K562 treated with DMSO at 1 percent for 24 hours (cell line): ENCODE measurements around the gene KAT5. TPM values are rescaled to one million over a fixed set of nuclear protein-coding genes. Genes with fewer than 3 reads are reported as not detected.

ENCODE experiments used
- total RNA-seq: library from RNA; unstranded; fragments of 300-600 nt; gene quantifications from 2 replicates; pipeline ENCODE4 v1.2.3, GENCODE V29; 2022; ENCODE audit warnings: low read depth; ENCODE audit not compliant: insufficient read depth

The KAT5 gene
- total RNA-seq: 50.5 and 58.6 TPM in 2 replicates

DNA sequence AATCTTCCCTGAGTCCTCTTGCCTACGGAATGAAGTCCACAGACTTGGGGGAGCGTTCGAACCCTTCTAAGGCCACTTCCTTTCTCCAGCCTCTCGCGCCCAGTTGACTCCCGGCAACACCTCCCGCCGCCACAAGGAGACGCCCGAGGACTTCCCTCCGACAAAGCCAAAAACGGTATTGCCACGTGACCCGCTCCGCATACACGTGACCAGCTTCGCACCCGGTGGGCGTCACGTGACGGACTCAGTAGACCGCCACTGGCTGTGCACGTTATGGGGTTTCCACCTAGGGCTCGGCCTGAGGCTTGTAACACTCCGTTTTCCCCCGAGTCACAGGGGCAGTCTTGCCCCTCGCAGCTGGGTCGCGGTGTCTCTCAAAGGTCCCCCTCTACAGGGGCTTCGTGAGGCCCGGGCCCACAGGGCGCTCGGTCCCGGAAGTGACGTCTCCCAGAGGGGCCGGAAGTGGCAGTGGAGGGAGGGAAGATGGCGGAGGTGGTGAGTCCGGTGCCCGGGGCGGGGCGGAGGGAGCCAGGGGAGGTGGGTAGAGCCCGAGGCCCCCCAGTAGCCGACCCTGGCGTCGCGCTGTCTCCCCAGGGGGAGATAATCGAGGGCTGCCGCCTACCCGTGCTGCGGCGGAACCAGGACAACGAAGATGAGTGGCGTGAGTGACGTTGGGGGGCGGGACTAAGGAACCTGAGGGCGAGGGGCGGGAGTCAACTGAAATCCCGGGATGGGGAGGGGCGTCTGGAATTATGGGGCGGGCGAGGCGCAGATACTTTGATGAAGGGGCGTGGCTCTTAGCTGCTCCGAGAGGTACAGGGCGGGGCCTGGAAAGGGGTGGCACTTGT, at the start of gene KAT5:
Gene KAT5 (plus strand): TSS at position 468 of the 848 bp plus-strand sequence. CDS start 16 bp downstream, at position 484.

GRCh38 chr11:65662799-65663638, 49.0 kb upstream of the KAT5 start, which contains the start of gene RELA:
RELA (minus strand) TSS chr11:65662916; CDS start chr11:65662832, 84 bp downstream.

GRCh38 chr11:65720211-65720934, 8.3 kb downstream of the KAT5 start, which contains the start of gene RNASEH2C:
RNASEH2C (minus strand) TSS chr11:65720798; CDS start chr11:65720758, 40 bp downstream.

Other genes with a start within 250 kb of the KAT5 start
- gene MALAT1, start 213.2 kb upstream of the KAT5 start, total RNA-seq: 92.6 and 97.2 TPM in 2 replicates
- 135 and 143 TPM in 2 replicates for gene SCYL1, start 187.2 kb upstream of the KAT5 start, total RNA-seq
- gene LTBP3, start 153.9 kb upstream of the KAT5 start, total RNA-seq: 42.3 and 45.8 TPM in 2 replicates
- 65.6 and 76.3 TPM in 2 replicates for gene ZNRD2, start 141.8 kb upstream of the KAT5 start, total RNA-seq
- 140 and 142 TPM in 2 replicates for gene FAM89B, start 139.7 kb upstream of the KAT5 start, total RNA-seq
- 83.0 and 84.8 TPM in 2 replicates for gene EHBP1L1, start 136.2 kb upstream of the KAT5 start, total RNA-seq
- 4.0 and 4.8 TPM in 2 replicates for gene KCNK7, start 116.5 kb upstream of the KAT5 start, total RNA-seq
- gene MAP3K11, start 98.0 kb upstream of the KAT5 start, total RNA-seq: 93.2 and 97.7 TPM in 2 replicates
- gene PCNX3, start 96.5 kb upstream of the KAT5 start, total RNA-seq: 52.3 and 54.3 TPM in 2 replicates
- gene SIPA1, start 74.2 kb upstream of the KAT5 start, total RNA-seq: 99.8 and 104 TPM in 2 replicates
- gene RELA, start 49.3 kb upstream of the KAT5 start, total RNA-seq: 76.3 and 79.5 TPM in 2 replicates
- 50.7 and 64.2 TPM in 2 replicates for gene RNASEH2C, start 8.5 kb downstream of the KAT5 start, total RNA-seq
- 43.7 and 44.6 TPM in 2 replicates for gene AP5B1, start 68.7 kb downstream of the KAT5 start, total RNA-seq
- gene OVOL1, start 74.8 kb downstream of the KAT5 start, total RNA-seq: not detected in 2 replicates
- not detected in 2 replicates for gene SNX32, start 121.7 kb downstream of the KAT5 start, total RNA-seq
- 749 and 768 TPM in 2 replicates for gene CFL1, start 145.9 kb downstream of the KAT5 start, total RNA-seq
- gene MUS81, start 148.2 kb downstream of the KAT5 start, total RNA-seq: 72.4 and 88.2 TPM in 2 replicates
- 0.50 and 1.1 TPM in 2 replicates for gene EFEMP2, start 160.5 kb downstream of the KAT5 start, total RNA-seq
- not detected in 2 replicates for gene CTSW, start 167.6 kb downstream of the KAT5 start, total RNA-seq
- 68.1 and 94.2 TPM in 2 replicates for gene FIBP, start 176.2 kb downstream of the KAT5 start, total RNA-seq
- 76.5 and 77.6 TPM in 2 replicates for gene CCDC85B, start 178.4 kb downstream of the KAT5 start, total RNA-seq
- gene FOSL1, start 188.1 kb downstream of the KAT5 start, total RNA-seq: 5.8 and 9.9 TPM in 2 replicates
- gene C11orf68, start 206.8 kb downstream of the KAT5 start, total RNA-seq: 62.0 and 63.2 TPM in 2 replicates
- 163 and 177 TPM in 2 replicates for gene DRAP1, start 207.2 kb downstream of the KAT5 start, total RNA-seq
- gene TSGA10IP, start 233.2 kb downstream of the KAT5 start, total RNA-seq: not detected in 2 replicates
- 78.9 and 80.3 TPM in 2 replicates for gene SART1, start 249.5 kb downstream of the KAT5 start, total RNA-seq